ENCODE data around the gene DOCK3.
"Not testable (repeated sequence)": the region's sequence is repeated elsewhere in the genome, so short reads cannot be mapped to it uniquely, and the experiment has no call there.

Gene DOCK3

DNA sequence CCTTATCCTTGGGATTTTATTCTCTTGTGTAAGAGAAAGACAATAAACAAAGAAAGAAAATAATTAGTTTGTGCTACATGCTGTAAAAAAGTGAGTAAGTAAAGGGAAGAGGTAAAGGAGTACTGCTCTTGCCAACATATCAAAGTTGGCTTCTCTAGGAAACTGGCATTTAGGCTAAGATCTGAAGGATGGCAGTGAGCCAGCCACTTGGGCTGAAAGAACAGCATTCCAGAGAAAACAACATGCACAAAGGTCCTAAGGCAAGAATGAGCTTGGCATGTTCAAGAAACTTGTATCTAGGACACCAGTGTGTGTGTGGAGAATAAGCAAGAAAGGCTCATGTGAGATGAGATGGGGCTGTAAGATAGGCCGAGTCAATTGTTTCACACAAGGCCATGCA is 464.9 kb downstream of the DOCK3 start:
- no peak for FAIRE-seq

DNA sequence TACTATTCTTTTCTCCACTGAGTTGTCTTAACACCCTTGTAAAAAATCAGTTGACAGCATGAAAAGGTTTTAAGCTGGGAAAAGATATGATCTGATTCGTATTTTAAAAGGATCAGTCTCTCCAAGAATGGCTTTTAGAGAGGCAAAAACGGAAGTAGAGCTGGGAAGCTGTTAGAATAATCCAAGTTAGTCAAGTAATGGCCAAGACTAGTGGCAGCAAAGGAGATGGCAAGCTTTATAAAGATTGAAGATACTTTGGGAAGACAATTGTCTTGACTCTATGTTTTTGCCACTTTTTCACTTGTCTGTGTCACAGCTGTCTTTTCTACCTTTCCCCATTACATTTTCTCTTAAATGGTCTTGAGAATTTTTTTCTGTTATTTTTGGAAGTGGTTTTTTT is 466.8 kb downstream of the DOCK3 start:
- FAIRE-seq = no peak

DNA sequence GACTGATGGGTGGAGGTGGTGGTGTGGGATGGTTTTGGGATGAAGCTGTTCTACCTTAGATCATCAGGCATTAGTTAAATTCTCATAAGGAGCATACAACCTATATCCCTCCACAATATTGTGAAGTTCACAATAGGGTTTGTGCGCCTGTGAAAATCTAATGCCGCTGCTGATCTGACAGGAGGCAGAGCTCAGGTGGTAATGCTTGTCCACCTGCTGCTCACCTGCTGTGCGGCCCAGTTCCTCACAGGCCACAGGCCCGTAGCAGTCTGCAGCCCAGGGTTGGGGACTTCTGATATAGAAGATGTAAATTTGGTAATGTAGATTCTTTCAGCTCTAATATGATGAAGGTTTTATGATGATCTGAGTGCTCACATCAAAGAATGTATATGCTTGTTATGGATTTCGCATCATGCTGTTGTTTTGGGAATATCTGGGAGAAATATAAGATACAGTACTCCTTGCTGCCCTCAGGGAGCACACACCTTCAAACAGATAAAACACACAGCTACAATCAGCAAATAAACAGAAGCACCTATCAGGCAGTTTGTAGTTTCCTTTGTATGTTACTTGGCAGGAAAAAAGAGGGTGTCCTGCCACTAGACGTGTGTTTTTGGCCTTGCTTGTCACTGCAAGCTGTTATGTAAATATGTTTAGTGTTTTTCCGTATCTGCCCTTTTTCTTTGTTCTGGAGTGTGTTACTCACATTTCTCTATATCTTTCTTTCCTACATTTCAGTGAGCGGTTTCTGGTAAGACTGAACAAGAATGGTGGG is 471.3 kb downstream of the DOCK3 start:
- no peak for FAIRE-seq

DNA sequence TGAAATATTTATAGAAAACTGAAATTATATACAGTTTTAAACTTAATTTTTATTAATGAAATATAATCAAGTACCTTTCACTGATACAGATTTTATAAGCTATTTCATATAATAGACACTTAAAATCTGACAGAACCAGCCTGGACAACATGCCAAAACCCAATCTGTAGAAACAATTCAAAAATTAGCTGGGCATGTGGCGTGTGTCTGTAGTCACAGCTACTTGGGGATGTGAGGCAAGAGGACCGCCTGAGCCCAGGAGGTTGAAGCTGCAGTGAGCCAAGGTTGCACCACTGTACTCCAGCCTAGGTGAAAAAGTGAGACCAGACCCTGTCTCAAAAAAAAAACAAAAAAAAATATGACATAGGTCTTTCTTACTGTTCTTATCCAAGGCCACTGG is 472.1 kb downstream of the DOCK3 start:
- no peak for FAIRE-seq

DNA sequence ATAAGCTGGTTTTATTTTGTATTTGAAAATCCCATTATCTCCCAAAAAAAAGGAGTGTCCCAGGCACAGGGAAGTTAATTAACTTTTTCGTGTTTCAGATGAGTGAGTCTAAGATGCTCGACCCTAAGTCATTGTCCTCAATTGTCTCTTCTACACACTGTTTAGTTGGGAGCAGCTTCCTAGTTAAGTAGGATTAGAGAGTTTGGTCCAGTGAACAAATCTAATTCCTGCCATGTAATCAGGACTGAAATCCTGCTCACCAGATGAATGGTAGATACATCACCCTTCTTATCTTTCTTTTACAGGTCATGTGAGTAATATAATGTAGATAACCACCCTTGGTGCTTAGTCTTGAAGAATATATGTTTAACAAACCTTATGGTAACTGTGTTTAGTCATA is 481.4 kb downstream of the DOCK3 start:
- no peak for FAIRE-seq

GRCh38 chr3:51163051-51163450 is 488.3 kb downstream of the DOCK3 start:
- FAIRE-seq = no peak

GRCh38 chr3:51173518-51174271 is 499.0 kb downstream of the DOCK3 start:
- FAIRE-seq = no peak

DNA sequence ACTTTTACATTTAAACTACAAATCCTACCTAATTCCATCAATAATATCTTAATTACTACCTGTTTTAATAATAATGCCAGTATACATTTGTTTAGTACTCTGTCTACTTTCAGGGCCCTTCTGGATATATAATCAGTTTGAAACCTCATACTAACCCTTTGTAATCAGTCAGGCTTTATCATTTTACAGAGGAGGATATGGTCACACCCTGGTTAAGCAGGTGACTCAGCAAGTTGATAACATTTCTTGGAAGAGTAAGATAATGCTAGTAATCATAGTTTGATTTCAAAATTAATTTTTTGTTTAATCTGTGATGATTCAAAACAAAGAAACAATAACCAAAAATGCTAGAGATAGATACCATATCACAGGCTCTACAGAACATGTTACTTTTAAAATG is 502.2 kb downstream of the DOCK3 start:
- no peak for FAIRE-seq

GRCh38 chr3:51186446-51186845 is 511.7 kb downstream of the DOCK3 start:
- not testable (repeated sequence) for FAIRE-seq

- FAIRE-seq = no peak
Observed at GRCh38 chr3:51190199-51190598, 515.5 kb downstream of the DOCK3 start.

- no peak for FAIRE-seq
Observed at GRCh38 chr3:51190827-51191226, 516.1 kb downstream of the DOCK3 start.

- FAIRE-seq = no peak
Observed at GRCh38 chr3:51191768-51192167, 517.0 kb downstream of the DOCK3 start.

GRCh38 chr3:51198477-51198876 is 523.8 kb downstream of the DOCK3 start:
- FAIRE-seq = no peak

- not testable (repeated sequence) for FAIRE-seq
Observed at GRCh38 chr3:51199296-51199695, 524.6 kb downstream of the DOCK3 start.

GRCh38 chr3:51216291-51216690 is 541.6 kb downstream of the DOCK3 start:
- FAIRE-seq = no peak

- no peak for FAIRE-seq
Observed at GRCh38 chr3:51221959-51222358, 547.2 kb downstream of the DOCK3 start.

GRCh38 chr3:51224283-51224682 is 549.6 kb downstream of the DOCK3 start:
- no peak for FAIRE-seq

- no peak for FAIRE-seq
Observed at GRCh38 chr3:51224843-51225242, 550.1 kb downstream of the DOCK3 start.

DNA sequence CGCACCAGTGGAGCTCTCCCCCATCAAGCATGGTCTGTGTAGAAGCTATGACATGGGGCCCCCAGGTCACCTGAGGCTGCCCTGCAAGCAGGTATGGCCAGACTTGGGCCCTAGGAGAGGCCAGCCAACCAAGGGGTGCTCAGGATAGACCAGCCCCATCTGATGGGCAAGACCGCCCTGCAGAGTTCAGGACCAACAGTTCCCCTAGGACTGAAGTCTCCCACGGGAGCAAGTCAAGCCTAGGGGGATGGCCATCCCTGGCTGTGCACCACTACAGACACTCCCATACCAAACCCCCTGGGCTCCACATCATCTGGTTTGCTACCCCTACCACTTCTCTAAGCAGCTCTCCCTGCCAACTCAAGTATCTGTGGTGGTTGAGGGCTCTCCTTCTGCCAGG is 568.2 kb downstream of the DOCK3 start:
- no peak for FAIRE-seq

DNA sequence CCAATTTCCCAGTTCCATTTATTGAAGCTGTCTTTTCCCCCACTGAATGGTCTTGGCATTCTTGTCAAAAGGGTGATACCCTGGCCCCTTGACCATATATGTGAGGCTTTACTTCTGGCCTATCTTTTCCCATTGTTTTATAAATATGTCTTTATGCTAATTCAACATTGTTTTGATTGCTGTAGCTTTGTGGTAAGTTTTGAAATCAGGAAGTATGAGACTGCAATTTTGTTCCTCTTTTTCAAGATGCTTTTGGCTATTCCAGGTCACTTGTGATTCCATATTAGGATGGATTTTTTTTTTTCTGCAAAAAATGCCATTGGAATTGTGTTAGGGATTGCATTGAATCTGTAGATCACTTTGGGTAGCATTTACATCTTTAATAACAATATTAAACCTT is 569.2 kb downstream of the DOCK3 start:
- FAIRE-seq = no peak

GRCh38 chr3:51245867-51246266 is 571.1 kb downstream of the DOCK3 start:
- no peak for FAIRE-seq

DNA sequence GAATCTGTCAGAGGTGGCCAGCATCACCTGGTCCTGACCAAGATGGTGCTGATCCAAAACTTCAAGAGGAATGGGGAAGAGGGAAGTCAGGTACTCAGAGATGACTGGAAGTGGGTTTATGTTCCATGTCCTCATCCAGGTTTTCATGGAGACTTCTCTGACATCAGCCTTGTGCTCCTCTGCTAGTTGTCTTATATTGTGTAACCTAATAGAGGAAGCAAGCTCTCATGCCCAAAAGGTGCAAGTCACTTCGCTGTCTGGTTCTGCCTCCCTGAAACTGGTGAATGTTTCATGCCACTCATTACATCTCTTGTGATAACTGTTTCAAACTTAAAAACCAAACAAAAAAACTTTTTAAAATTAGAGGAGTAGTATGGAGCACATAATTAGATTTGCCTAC is 583.1 kb downstream of the DOCK3 start:
- FAIRE-seq = no peak

GRCh38 chr3:51264166-51264565 is 589.4 kb downstream of the DOCK3 start:
- FAIRE-seq = not testable (repeated sequence)

GRCh38 chr3:51268132-51268531 is 593.4 kb downstream of the DOCK3 start:
- no peak for FAIRE-seq

DNA sequence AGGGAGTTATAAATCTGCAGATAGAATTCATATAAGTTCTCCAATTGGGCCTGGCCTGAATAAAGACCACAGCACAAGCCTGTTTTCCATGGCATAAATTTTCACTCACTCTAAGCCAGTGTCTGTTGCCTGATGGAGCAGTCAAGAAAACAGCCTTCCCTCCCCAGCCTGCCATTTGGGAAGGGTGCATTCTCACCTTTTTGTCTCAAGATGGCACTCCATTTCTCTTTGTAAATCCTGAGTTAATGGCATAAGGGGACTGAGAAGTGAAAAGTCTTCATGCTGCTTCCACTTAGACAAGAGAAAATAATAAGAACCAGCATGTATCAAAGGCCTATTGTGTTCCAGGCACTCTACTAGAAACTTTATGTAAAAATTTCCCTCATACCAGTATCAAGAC is 594.7 kb downstream of the DOCK3 start:
- FAIRE-seq = no peak
